Stimulated activated CD4-positive, alpha-beta T cell treated with anti-CD3 and anti-CD28 coated beads, Interleukin-4, amount 100 ng/mL, for 24 hours (primary cell): ENCODE measurements around the gene POPDC3.

Experiments
- DNase-seq: peaks from one replicate; pipeline ENCODE4 v3.0.0-alpha.2; 2020

Gene POPDC3

GRCh38 chr6:105138141-105138540 lies 41.7 kb downstream of the POPDC3 start:
- no peak for DNase-seq

GRCh38 chr6:105137388-105137787 lies 42.4 kb downstream of the POPDC3 start:
- DNase-seq, result no peak

- peak; percentile 5 for DNase-seq
Observed at GRCh38 chr6:105136431-105137350, 43.1 kb downstream of the POPDC3 start.

GRCh38 chr6:105135907-105136430 lies 43.8 kb downstream of the POPDC3 start:
- no peak for DNase-seq

- no peak for DNase-seq
Observed at GRCh38 chr6:105135056-105135455, 44.8 kb downstream of the POPDC3 start.

GRCh38 chr6:105122717-105123116 lies 57.1 kb downstream of the POPDC3 start:
- DNase-seq, result no peak

GRCh38 chr6:105121981-105122380 lies 57.8 kb downstream of the POPDC3 start:
- no peak for DNase-seq

GRCh38 chr6:105120570-105120969 lies 59.2 kb downstream of the POPDC3 start:
- DNase-seq, result no peak

GRCh38 chr6:105116150-105116549 lies 63.7 kb downstream of the POPDC3 start:
- DNase-seq, result no peak

- DNase-seq, result no peak
Observed at GRCh38 chr6:105113422-105113821, 66.4 kb downstream of the POPDC3 start.

- DNase-seq, result no peak
Observed at GRCh38 chr6:105112577-105112976, 67.2 kb downstream of the POPDC3 start.

- no peak for DNase-seq
Observed at GRCh38 chr6:105111871-105112270, 67.9 kb downstream of the POPDC3 start.

- no peak for DNase-seq
Observed at GRCh38 chr6:105111105-105111504, 68.7 kb downstream of the POPDC3 start.

GRCh38 chr6:105109955-105110895 lies 69.6 kb downstream of the POPDC3 start:
- no peak for DNase-seq

GRCh38 chr6:105108631-105109262 lies 71.1 kb downstream of the POPDC3 start:
- no peak for DNase-seq
